ENCODE measurements around the gene TGFB1. TPM values are rescaled to one million over a fixed set of nuclear protein-coding genes. Genes with fewer than 3 reads are reported as not detected.

The TGFB1 gene
- polyA plus RNA-seq, 1 donor: 13.9 TPM

DNA sequence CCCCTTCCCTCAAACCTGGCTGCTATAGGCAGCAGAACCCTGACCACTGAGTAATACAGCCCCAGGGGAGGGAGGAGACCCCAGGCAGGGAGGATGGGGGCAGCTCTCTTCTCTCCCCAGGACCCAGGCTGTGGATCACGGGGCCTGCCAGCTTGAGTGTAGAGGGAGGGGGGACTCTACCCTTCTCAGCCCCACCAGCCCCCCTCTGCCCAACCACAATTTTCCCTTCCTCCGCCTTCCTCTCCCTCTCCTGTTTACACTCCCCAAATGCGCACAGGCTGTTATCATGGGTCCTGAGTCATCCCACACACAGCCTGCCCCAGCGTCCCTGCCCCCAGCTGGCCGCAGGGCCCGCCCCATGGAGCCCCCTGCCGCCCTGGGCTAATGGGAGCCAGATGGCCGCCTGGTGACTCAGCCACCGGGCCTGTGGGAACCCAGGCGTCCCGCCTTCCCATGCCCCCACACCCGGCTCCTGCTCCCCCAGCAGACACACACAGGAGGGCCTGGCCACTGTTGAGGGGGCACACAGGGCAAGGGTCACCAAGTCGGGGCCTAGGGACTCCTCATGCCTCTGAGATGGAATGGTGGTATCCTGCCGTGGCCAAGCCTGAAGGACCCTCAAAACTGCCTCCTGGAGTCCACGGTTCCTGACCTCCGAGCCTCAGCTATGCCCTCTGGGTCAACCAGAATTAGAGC, 30.1 kb downstream of the TGFB1 start:
- no peak for DNase-seq
- no CpG with 5 or more reads among the region's 16 CpGs for WGBS (ENCODE audit: insufficient coverage, low lambda C conversion rate)

GRCh38 chr19:41323023-41323422, 30.7 kb downstream of the TGFB1 start:
- Histone ChIP-seq H3K27ac (ENCODE audit: low read length) (no peak overlapping the region), H3K4me3 (ENCODE audit: low read length) (no peak overlapping the region), H3K27me3 (ENCODE audit: control insufficient read depth, insufficient read depth, low read length) (peaks cover 25% of the 10 kb centered on the region), H3K4me1 (ENCODE audit: control insufficient read depth, insufficient read depth, low read length) (peaks cover 38% of the 10 kb centered on the region), H3K9me3 (ENCODE audit: control insufficient read depth, low read depth, low read length) (peaks cover 6% of the 10 kb centered on the region), H3K36me3 (ENCODE audit: control insufficient read depth, insufficient read depth, low read length) (peaks cover 47% of the 10 kb centered on the region)
- DNase-seq: no peak
- WGBS (ENCODE audit: insufficient coverage, low lambda C conversion rate): no CpG with 5 or more reads among the region's 7 CpGs

More for the DNA sequence above, 30.1 kb downstream of the TGFB1 start:
- peaks cover 26% of the 10 kb centered on the region for H3K27me3 ChIP-seq (ENCODE audit: control insufficient read depth, insufficient read depth, low read length)
- no peak overlapping the region for H3K27ac ChIP-seq (ENCODE audit: low read length)
- no peak overlapping the region for H3K4me3 ChIP-seq (ENCODE audit: low read length)
- H3K36me3 ChIP-seq (ENCODE audit: control insufficient read depth, insufficient read depth, low read length): peaks cover 44% of the 10 kb centered on the region
- H3K9me3 ChIP-seq (ENCODE audit: control insufficient read depth, low read depth, low read length): peaks cover 6% of the 10 kb centered on the region
- peaks cover 40% of the 10 kb centered on the region for H3K4me1 ChIP-seq (ENCODE audit: control insufficient read depth, insufficient read depth, low read length)

DNA sequence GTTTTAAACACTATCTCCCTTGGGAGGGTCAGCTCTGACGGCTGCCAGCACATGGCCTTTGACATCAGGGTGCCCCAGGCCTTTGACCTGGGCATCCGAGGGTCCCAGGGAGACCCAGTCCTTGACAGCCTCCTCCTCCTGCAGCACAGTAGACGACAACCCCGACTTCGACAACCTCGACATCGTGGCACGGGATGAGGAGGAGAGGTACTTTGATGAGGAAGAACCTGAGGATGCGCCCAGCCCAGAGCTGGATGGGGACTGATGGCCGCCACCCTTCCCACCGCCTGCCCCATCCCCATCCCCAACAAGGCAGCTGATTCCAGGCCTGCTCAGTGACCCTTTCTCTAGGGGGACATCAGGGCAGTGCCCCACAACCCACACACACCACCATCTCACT, 31.3 kb downstream of the TGFB1 start:
- Histone ChIP-seq H3K36me3 (ENCODE audit: control insufficient read depth, insufficient read depth, low read length) (peaks cover 53% of the 10 kb centered on the region), H3K4me1 (ENCODE audit: control insufficient read depth, insufficient read depth, low read length) (peaks cover 32% of the 10 kb centered on the region), H3K9me3 (ENCODE audit: control insufficient read depth, low read depth, low read length) (peaks cover 6% of the 10 kb centered on the region), H3K27me3 (ENCODE audit: control insufficient read depth, insufficient read depth, low read length) (peaks cover 21% of the 10 kb centered on the region), H3K27ac (ENCODE audit: low read length) (no peak overlapping the region), H3K4me3 (ENCODE audit: low read length) (no peak overlapping the region)
- no peak for DNase-seq
- no CpG with 5 or more reads among the region's 11 CpGs for WGBS (ENCODE audit: insufficient coverage, low lambda C conversion rate)

- H3K4me3 ChIP-seq (ENCODE audit: low read length): no peak overlapping the region
- peaks cover 27% of the 10 kb centered on the region for H3K4me1 ChIP-seq (ENCODE audit: control insufficient read depth, insufficient read depth, low read length)
- H3K9me3 ChIP-seq (ENCODE audit: control insufficient read depth, low read depth, low read length): peaks cover 6% of the 10 kb centered on the region
- no peak for DNase-seq
- H3K27me3 ChIP-seq (ENCODE audit: control insufficient read depth, insufficient read depth, low read length): peaks cover 15% of the 10 kb centered on the region
- no peak overlapping the region for H3K27ac ChIP-seq (ENCODE audit: low read length)
- H3K36me3 ChIP-seq (ENCODE audit: control insufficient read depth, insufficient read depth, low read length): peaks cover 60% of the 10 kb centered on the region
- WGBS (ENCODE audit: insufficient coverage, low lambda C conversion rate): no CpG with 5 or more reads among the region's 10 CpGs
Observed at GRCh38 chr19:41321600-41322270, 32.0 kb downstream of the TGFB1 start.

DNA sequence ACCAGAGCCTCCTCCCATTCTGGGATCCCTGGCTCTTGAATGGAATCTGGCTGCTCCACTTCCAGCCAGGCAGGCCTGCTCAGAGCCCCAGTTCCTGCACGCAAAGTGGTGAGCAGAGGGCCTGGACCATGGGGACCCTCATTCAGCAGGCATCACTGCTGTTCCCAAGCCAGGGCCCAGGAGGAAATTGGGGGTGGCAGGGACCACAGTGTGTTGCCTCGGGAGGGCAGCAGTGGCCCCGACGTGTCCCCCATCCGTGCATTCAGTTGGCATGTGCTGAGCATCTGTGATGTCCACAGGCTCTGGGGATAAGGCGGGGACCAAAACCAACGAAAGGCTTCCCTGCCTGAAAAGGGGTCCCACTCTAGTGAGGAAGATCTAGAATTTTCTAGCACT, 32.5 kb downstream of the TGFB1 start:
- no CpG with 5 or more reads among the region's 7 CpGs for WGBS (ENCODE audit: insufficient coverage, low lambda C conversion rate)
- no peak overlapping the region for H3K4me3 ChIP-seq (ENCODE audit: low read length)
- no peak for DNase-seq
- peaks cover 10% of the 10 kb centered on the region for H3K27me3 ChIP-seq (ENCODE audit: control insufficient read depth, insufficient read depth, low read length)
- H3K9me3 ChIP-seq (ENCODE audit: control insufficient read depth, low read depth, low read length): peaks cover 6% of the 10 kb centered on the region
- no peak overlapping the region for H3K27ac ChIP-seq (ENCODE audit: low read length)
- peaks cover 65% of the 10 kb centered on the region for H3K36me3 ChIP-seq (ENCODE audit: control insufficient read depth, insufficient read depth, low read length)
- H3K4me1 ChIP-seq (ENCODE audit: control insufficient read depth, insufficient read depth, low read length): peaks cover 23% of the 10 kb centered on the region

- DNase-seq: no peak
- H3K4me3 ChIP-seq (ENCODE audit: low read length): no peak overlapping the region
- WGBS (ENCODE audit: insufficient coverage, low lambda C conversion rate): no CpG with 5 or more reads among the region's 4 CpGs
- no peak overlapping the region for H3K27ac ChIP-seq (ENCODE audit: low read length)
- peaks cover under 1% of the 10 kb centered on the region for H3K9me3 ChIP-seq (ENCODE audit: control insufficient read depth, low read depth, low read length)
- peaks cover 69% of the 10 kb centered on the region for H3K36me3 ChIP-seq (ENCODE audit: control insufficient read depth, insufficient read depth, low read length)
- peaks cover 17% of the 10 kb centered on the region for H3K4me1 ChIP-seq (ENCODE audit: control insufficient read depth, insufficient read depth, low read length)
- peaks cover 4% of the 10 kb centered on the region for H3K27me3 ChIP-seq (ENCODE audit: control insufficient read depth, insufficient read depth, low read length)
Observed at GRCh38 chr19:41320568-41320967, 33.2 kb downstream of the TGFB1 start.

DNA sequence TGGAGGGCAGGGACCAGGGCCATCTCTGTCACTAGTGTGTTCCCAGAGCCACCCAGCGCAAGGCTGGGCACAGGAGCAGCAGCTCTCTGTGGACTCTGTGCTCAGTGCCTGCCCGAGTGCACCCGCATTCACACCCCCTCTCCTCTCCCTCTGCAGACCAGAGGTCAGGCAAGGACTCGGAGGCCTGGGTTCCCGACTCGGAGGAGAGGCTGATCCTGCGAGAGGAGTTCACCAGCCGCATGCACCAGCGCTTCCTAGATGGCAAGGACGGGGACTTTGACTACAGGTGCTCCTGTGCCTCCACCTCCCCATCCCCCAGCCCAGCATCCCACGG, 33.6 kb downstream of the TGFB1 start:
- Histone ChIP-seq H3K4me3 (ENCODE audit: low read length) (no peak overlapping the region), H3K9me3 (ENCODE audit: control insufficient read depth, low read depth, low read length) (no peaks in the 10 kb centered on the region), H3K36me3 (ENCODE audit: control insufficient read depth, insufficient read depth, low read length) (peaks cover 70% of the 10 kb centered on the region), H3K27me3 (ENCODE audit: control insufficient read depth, insufficient read depth, low read length) (peaks cover under 1% of the 10 kb centered on the region), H3K4me1 (ENCODE audit: control insufficient read depth, insufficient read depth, low read length) (peaks cover 14% of the 10 kb centered on the region), H3K27ac (ENCODE audit: low read length) (no peak overlapping the region)
- WGBS (ENCODE audit: insufficient coverage, low lambda C conversion rate): no CpG with 5 or more reads among the region's 11 CpGs
- no peak for DNase-seq

GRCh38 chr19:41319500-41320184, 34.1 kb downstream of the TGFB1 start:
- Histone ChIP-seq H3K9me3 (ENCODE audit: control insufficient read depth, low read depth, low read length) (no peaks in the 10 kb centered on the region), H3K4me1 (ENCODE audit: control insufficient read depth, insufficient read depth, low read length) (peaks cover 9% of the 10 kb centered on the region), H3K27me3 (ENCODE audit: control insufficient read depth, insufficient read depth, low read length) (no peaks in the 10 kb centered on the region), H3K4me3 (ENCODE audit: low read length) (no peak overlapping the region), H3K27ac (ENCODE audit: low read length) (no peak overlapping the region), H3K36me3 (ENCODE audit: control insufficient read depth, insufficient read depth, low read length) (peaks cover 71% of the 10 kb centered on the region)
- WGBS (ENCODE audit: insufficient coverage, low lambda C conversion rate): no CpG with 5 or more reads among the region's 20 CpGs
- no peak for DNase-seq

DNA sequence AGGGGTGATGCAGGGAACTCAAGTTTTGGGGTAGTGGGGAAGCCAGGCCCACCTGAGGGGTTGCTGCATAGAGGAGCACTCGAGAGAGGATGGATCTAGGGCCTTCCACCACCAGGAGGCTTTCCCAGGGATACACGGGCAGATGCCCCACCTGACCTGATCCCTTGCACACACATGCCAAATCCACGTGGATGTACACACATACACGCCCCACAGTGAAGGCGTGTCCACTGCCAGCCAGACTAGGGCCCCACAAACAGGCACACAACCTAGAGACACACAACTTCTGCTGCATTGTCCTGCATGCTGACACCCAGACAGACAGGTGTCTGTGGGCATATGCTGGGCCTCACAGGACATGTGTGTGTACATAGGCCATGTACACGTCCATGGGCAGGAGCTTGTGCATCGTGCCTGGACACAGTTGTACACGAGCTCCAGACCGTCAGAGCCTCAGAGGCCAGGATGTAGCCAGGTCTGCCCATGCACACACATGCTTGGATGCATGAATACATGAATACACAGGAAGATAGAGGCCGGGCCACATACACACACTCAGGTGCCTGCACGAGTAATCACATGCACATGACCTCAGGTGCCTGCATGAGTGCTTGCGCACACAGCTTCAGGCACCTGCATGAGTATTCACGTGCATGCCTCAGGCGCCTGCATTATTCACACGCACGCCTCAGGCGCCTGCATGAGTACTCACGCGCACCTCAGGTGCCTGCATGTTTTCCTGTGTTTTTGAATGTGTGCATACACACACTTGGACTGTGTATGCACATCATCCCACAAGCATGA, 34.8 kb downstream of the TGFB1 start:
- peaks cover 75% of the 10 kb centered on the region for H3K36me3 ChIP-seq (ENCODE audit: control insufficient read depth, insufficient read depth, low read length)
- no CpG with 5 or more reads among the region's 19 CpGs for WGBS (ENCODE audit: insufficient coverage, low lambda C conversion rate)
- no peaks in the 10 kb centered on the region for H3K27me3 ChIP-seq (ENCODE audit: control insufficient read depth, insufficient read depth, low read length)
- no peak overlapping the region for H3K4me3 ChIP-seq (ENCODE audit: low read length)
- peak in 1 of 2 donors; percentile 2 for DNase-seq
- no peak overlapping the region for H3K27ac ChIP-seq (ENCODE audit: low read length)
- peaks cover 8% of the 10 kb centered on the region for H3K4me1 ChIP-seq (ENCODE audit: control insufficient read depth, insufficient read depth, low read length)
- no peaks in the 10 kb centered on the region for H3K9me3 ChIP-seq (ENCODE audit: control insufficient read depth, low read depth, low read length)

GRCh38 chr19:41316306-41316920, 37.3 kb downstream of the TGFB1 start:
- no peak for DNase-seq
- H3K36me3 ChIP-seq (ENCODE audit: control insufficient read depth, insufficient read depth, low read length): peaks cover 74% of the 10 kb centered on the region
- no peak overlapping the region for H3K27ac ChIP-seq (ENCODE audit: low read length)
- peaks cover 4% of the 10 kb centered on the region for H3K4me1 ChIP-seq (ENCODE audit: control insufficient read depth, insufficient read depth, low read length)
- no peaks in the 10 kb centered on the region for H3K27me3 ChIP-seq (ENCODE audit: control insufficient read depth, insufficient read depth, low read length)
- no peak overlapping the region for H3K4me3 ChIP-seq (ENCODE audit: low read length)
- H3K9me3 ChIP-seq (ENCODE audit: control insufficient read depth, low read depth, low read length): no peaks in the 10 kb centered on the region
- WGBS (ENCODE audit: insufficient coverage, low lambda C conversion rate): no CpG with 5 or more reads among the region's 24 CpGs

All from large intestine (tissue), 3 donors.